ENCODE data around the gene AKAIN1. TPM values are rescaled to one million over a fixed set of nuclear protein-coding genes. Genes with fewer than 3 reads are reported as not detected.

Gene AKAIN1
- total RNA-seq, 1 experiment from 2014 or later, result not detected

- POLR2A ChIA-PET, result no interaction called here
- peaks cover 6 to 10% of the 10 kb centered on the region in 2 experiments; a peak in 2 of 4 replicates for H3K9me3 ChIP-seq (ENCODE audit: control insufficient read depth in 1 of 2, insufficient read depth in 1 of 2, low read depth in 1 of 2, low read length in 2 of 2)
- RAD21 ChIA-PET (ENCODE audit: low non-redundant PET in 1 of 2, low total read pairs in 2 of 2, uncharacterized antibody in 2 of 2, unreplicated experiment in 2 of 2), result no interaction called here
- H3K4me1 ChIP-seq (ENCODE audit: control insufficient read depth in 1 of 2, insufficient read depth in 2 of 2, low read length in 2 of 2), result no peaks in the 10 kb centered on the region
- no peaks in the 10 kb centered on the region for H3K27me3 ChIP-seq (ENCODE audit: insufficient read depth, low read length)
- ATAC-seq, result no peak
- H3K9me2 ChIP-seq (ENCODE audit: insufficient read depth), result no peaks in the 10 kb centered on the region
- no peaks in the 10 kb centered on the region for H3K36me3 ChIP-seq (ENCODE audit: control insufficient read depth in 1 of 2, insufficient read depth in 2 of 2, low read length in 2 of 2)
- BruUV-seq (replicated peaks), result no TSS peak
- no peaks in the 10 kb centered on the region for H3K79me2 ChIP-seq (ENCODE audit: insufficient read depth, low read length)
- no peak overlapping the region for H3K9ac ChIP-seq (ENCODE audit: low read length)
- CTCF ChIA-PET, result no interaction called here
- TF ChIP-seq MAX (IDR thresholded peaks at IDR 0.05) (no peak), FOSL1 (IDR thresholded peaks at IDR 0.05; ENCODE audit: low read depth) (no peak), SRF (IDR thresholded peaks at IDR 0.05; ENCODE audit: low read depth) (no peak), TCF7L2 (IDR thresholded peaks at IDR 0.05; ENCODE audit: borderline replicate concordance, extremely low read depth, insufficient read depth, insufficient read length) (no peak), EZH2 (IDR thresholded peaks at IDR 0.05) (no peak), REST (IDR thresholded peaks at IDR 0.05; ENCODE audit: low read depth) (no peak), CBX3 (IDR thresholded peaks at IDR 0.05; ENCODE audit: low read depth) (no peak), CTCF (IDR thresholded peaks at IDR 0.05 in 2 of 3, conservative IDR thresholded peaks at IDR 0.05 in 1 of 3; ENCODE audit: borderline replicate concordance in 1 of 3, insufficient read depth in 1 of 3, low read depth in 2 of 3, low read length in 2 of 3) (no peak), ZBTB33 (IDR thresholded peaks at IDR 0.05; ENCODE audit: extremely low read depth, insufficient replicate concordance, low read length) (no peak), ATF3 (IDR thresholded peaks at IDR 0.05) (no peak), YY1 (IDR thresholded peaks at IDR 0.05; ENCODE audit: extremely low read depth, insufficient replicate concordance, low read depth, low read length) (no peak), EZH2phosphoT487 (IDR thresholded peaks at IDR 0.05; ENCODE audit: borderline replicate concordance) (no peak), SP1 (IDR thresholded peaks at IDR 0.05; ENCODE audit: low read depth) (no peak), RAD21 (IDR thresholded peaks at IDR 0.05; ENCODE audit: low read depth) (no peak), POLR2A (IDR thresholded peaks at IDR 0.05; ENCODE audit: borderline replicate concordance, extremely low read depth, insufficient read depth, insufficient read length) (no peak)
- intact Hi-C loops (cut with micrococcal nuclease), result no loop called here
- H4K20me1 ChIP-seq (ENCODE audit: insufficient read depth), result no peaks in the 10 kb centered on the region
- H3K27ac ChIP-seq (ENCODE audit: low read depth, low read length), result no peak overlapping the region
- no peak overlapping the region for H3K4me2 ChIP-seq (ENCODE audit: low read length)
- no peak for DNase-seq (ENCODE audit: low read depth, low spot score)
- no peak overlapping the region for H2AFZ ChIP-seq (ENCODE audit: low read depth, low read length, poor library complexity, severe bottlenecking)
- no peak overlapping the region for H3K4me3 ChIP-seq (replicated peaks in 1 of 2; ENCODE audit: low read depth in 1 of 2, low read length in 2 of 2)
Observed at GRCh38 chr18:5107988-5108387, 89.1 kb downstream of the AKAIN1 start.
